Upper lobe of left lung (tissue), 4 donors: Measurements from ENCODE around the gene OR6B2.

Experiments
- CTCF ChIP-seq, 6 experiments: fragments of 450-650 bp in 4 of 6; fragments of 200-600 bp in 2 of 6; sonication (generic) in 2 of 6; IDR thresholded peaks; one replicate each; pipeline ENCODE4 v1.5.1; 2016 to 2019; ENCODE audit warnings: antibody characterized with exemption in 6 of 6
- EP300 ChIP-seq, 4 donors: sonication (generic); formaldehyde crosslinking; IDR thresholded peaks; one replicate each; pipeline ENCODE4 v1.5.1; 2017; ENCODE audit warnings: antibody characterized with exemption in 4 of 4, control low read depth in 2 of 4
- POLR2AphosphoS5 ChIP-seq, 2 donors: sonication (generic); formaldehyde crosslinking; IDR thresholded peaks; one replicate each; pipeline ENCODE4 v1.5.1; 2017; ENCODE audit warnings: antibody characterized with exemption in 2 of 2

DNA sequence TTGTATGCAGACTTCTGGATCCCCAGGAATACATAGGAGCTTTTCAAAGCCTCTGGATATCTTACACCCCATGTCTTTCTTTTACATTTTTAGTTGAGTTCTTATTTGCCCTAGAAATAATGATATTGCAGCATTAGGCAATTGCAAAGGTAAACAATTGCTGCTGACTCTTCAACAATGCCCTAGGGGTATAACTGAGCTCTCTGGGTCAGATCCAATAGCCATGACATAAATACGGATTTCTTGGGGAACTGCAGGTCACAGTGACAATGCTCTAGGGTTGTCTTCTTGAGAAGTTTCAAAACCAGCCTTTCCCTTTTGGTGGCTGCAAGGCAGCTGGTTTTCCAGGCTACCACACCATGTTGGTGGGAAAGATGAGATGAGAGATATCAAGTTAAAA is 39.6 kb upstream of the OR6B2 start:
- no peak for TF ChIP-seq CTCF (IDR thresholded peaks at IDR 0.05)
- TF ChIP-seq EP300 (IDR thresholded peaks at IDR 0.05): no peak
- no peak for TF ChIP-seq POLR2AphosphoS5 (IDR thresholded peaks at IDR 0.05)
